Measurements from ENCODE around the gene SPEG.

Gene SPEG

DNA sequence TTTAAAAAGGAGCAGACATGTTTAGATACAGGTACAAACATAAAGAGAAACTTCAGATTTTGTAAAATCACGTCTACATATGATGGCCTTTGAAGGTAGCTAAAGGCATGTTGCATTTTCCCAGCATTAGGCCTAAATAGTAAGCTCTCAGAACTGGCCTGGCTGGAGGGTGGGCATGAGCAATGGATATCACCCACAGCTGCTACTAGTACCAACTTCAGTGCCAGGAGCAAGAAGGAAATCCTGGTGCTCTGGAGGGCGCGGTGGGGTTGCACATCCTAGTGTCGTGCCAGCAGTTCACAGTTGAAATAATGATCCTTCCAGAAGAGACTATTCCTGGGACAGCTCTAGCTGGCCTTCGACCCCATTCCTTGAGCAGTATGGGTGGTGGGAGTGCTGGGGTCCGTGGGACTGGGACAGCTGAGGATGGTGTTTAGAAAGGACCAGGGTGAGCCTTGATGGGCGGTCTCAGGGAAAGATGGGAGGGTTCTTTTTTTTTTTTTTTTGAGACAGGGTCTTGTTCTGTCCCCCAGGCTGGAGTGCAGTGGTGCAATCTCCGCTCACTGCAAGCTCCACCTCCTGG is 11.6 kb upstream of the SPEG start:
- Histone ChIP-seq H3K9me3 (ENCODE audit: control insufficient read depth in 5 of 5, low read length in 5 of 5) (no peaks in the 10 kb centered on the region), H3K27ac (ENCODE audit: low read depth, low read length) (no peak overlapping the region), H3K4me3 (ENCODE audit: low read depth in 1 of 5, low read length in 5 of 5) (no peak overlapping the region), H3K27me3 (ENCODE audit: control insufficient read depth in 5 of 5, insufficient read depth in 4 of 5, low read length in 5 of 5) (peaks cover 21 to 42% (median 27%) of the 10 kb centered on the region in 5 donors), H3K4me1 (ENCODE audit: control insufficient read depth in 5 of 5, insufficient read depth in 5 of 5, low read length in 5 of 5) (peaks cover 0 to 9% (median 3%) of the 10 kb centered on the region in 5 donors), H3K9ac (ENCODE audit: low read length in 5 of 5) (no peak overlapping the region), H3K36me3 (ENCODE audit: control insufficient read depth in 5 of 5, insufficient read depth in 5 of 5, low read length in 5 of 5) (no peaks in the 10 kb centered on the region)

DNA sequence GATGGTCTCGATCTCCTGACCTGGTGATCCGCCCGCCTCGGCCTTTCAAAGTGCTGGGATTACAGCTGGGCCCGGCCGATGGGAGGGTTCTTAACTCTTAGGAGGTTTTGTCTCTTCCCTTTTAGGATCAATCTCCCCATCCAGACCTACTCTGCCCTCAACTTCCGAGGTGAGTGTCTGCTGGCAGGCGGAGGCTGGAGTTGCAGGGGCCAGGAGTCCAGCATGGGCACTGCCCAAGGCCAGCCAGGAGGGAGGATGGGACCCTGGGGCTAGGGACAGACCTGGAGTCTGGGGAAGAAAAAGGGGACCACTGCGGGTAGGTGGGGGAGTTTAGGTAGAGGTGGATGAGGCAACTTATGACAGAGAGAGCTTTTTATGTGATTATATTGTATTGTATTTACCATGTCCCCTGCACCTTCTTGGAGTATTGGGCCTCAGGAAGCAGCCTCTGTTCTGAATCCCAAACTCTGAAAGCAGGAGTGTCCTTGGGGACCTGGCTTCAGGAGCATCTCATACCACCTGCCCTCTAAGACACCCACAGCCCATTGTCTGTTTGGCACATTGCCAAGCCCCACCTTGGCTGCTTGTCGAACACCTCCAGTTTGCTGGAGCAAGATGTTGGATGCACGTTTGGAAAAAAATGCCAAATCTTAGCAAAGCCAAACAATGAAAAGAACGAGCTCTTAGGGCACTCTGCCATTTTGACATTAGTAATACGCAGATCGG is 10.8 kb upstream of the SPEG start:
- H3K27me3 ChIP-seq (ENCODE audit: control insufficient read depth in 5 of 5, insufficient read depth in 4 of 5, low read length in 5 of 5): peaks cover 17 to 36% (median 24%) of the 10 kb centered on the region in 5 donors
- H3K9ac ChIP-seq (ENCODE audit: low read length in 5 of 5): no peak overlapping the region
- no peaks in the 10 kb centered on the region for H3K36me3 ChIP-seq (ENCODE audit: control insufficient read depth in 5 of 5, insufficient read depth in 5 of 5, low read length in 5 of 5)
- peaks cover 0 to 2% (median 0%) of the 10 kb centered on the region in 5 donors for H3K4me1 ChIP-seq (ENCODE audit: control insufficient read depth in 5 of 5, insufficient read depth in 5 of 5, low read length in 5 of 5)
- H3K9me3 ChIP-seq (ENCODE audit: control insufficient read depth in 5 of 5, low read length in 5 of 5): no peaks in the 10 kb centered on the region
- no peak overlapping the region for H3K27ac ChIP-seq (ENCODE audit: low read depth, low read length)
- no peak overlapping the region for H3K4me3 ChIP-seq (ENCODE audit: low read depth in 1 of 5, low read length in 5 of 5)

DNA sequence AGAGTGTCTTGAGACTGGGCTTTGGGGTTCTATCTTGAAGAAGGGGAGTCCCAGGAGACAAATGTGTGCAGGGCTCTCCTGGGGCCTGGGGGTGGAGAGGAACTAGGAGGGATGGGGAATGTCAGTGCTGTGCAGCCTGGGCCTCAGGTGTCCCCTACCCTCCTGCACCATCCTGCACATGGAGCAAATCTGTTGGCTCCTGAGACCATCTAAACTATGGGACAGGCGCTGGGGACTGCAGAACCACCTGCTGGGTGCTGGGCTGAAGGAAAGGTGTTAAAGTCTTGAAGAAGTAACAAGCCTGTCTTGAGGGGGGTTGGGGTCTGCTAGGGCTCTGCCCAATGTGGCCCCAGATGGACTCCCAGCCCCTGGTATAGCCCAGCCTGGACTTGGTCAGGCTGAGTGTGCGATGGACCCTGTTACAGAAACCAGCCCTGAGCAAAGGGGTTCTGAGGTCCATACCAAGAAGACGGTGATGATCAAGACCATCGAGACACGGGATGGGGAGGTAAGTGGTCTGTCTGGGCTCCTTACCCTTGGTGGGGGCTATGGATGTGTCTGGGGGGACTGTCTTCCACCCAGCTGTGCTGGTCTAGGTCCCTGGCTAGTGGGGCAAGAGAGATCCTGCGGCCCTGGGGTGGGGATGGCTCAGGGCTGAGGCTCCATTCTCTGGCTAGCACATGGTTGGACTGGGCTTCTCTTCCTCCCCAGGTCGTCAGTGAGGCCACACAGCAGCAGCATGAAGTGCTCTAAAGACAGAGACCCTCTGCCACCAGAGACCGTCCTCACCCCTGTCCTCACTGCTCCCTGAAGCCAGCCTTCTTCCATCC is 9.2 kb upstream of the SPEG start:
- no peak overlapping the region for H3K4me3 ChIP-seq (ENCODE audit: low read depth in 1 of 5, low read length in 5 of 5)
- H3K9ac ChIP-seq (ENCODE audit: low read length in 5 of 5): no peak overlapping the region
- H3K9me3 ChIP-seq (ENCODE audit: control insufficient read depth in 5 of 5, low read length in 5 of 5): no peaks in the 10 kb centered on the region
- H3K27me3 ChIP-seq (ENCODE audit: control insufficient read depth in 5 of 5, insufficient read depth in 4 of 5, low read length in 5 of 5): peaks cover 12 to 19% (median 16%) of the 10 kb centered on the region in 5 donors
- no peaks in the 10 kb centered on the region for H3K36me3 ChIP-seq (ENCODE audit: control insufficient read depth in 5 of 5, insufficient read depth in 5 of 5, low read length in 5 of 5)
- no peak overlapping the region for H3K27ac ChIP-seq (ENCODE audit: low read depth, low read length)
- no peaks in the 10 kb centered on the region for H3K4me1 ChIP-seq (ENCODE audit: control insufficient read depth in 5 of 5, insufficient read depth in 5 of 5, low read length in 5 of 5)

DNA sequence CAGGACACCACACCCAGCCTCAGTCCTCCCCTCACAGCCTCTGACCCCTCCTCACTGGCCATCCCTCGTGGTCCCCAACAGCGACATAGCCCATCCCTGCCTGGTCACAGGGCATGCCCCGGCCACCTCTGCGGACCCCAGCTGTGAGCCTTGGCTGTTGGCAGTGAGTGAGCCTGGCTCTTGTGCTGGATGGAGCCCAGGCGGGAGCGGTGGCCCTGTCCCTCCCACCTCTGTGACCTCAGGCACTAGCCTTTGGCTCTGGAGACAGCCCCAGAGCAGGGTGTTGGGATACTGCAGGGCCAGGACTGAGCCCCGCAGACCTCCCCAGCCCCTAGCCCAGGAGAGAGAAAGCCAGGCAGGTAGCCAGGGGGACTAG is 8.6 kb upstream of the SPEG start:
- Histone ChIP-seq H3K27me3 (ENCODE audit: control insufficient read depth in 5 of 5, insufficient read depth in 4 of 5, low read length in 5 of 5) (peaks cover 10 to 17% (median 12%) of the 10 kb centered on the region in 5 donors), H3K36me3 (ENCODE audit: control insufficient read depth in 5 of 5, insufficient read depth in 5 of 5, low read length in 5 of 5) (no peaks in the 10 kb centered on the region), H3K9me3 (ENCODE audit: control insufficient read depth in 5 of 5, low read length in 5 of 5) (no peaks in the 10 kb centered on the region), H3K9ac (ENCODE audit: low read length in 5 of 5) (no peak overlapping the region), H3K27ac (ENCODE audit: low read depth, low read length) (no peak overlapping the region), H3K4me3 (ENCODE audit: low read depth in 1 of 5, low read length in 5 of 5) (no peak overlapping the region), H3K4me1 (ENCODE audit: control insufficient read depth in 5 of 5, insufficient read depth in 5 of 5, low read length in 5 of 5) (no peaks in the 10 kb centered on the region)

DNA sequence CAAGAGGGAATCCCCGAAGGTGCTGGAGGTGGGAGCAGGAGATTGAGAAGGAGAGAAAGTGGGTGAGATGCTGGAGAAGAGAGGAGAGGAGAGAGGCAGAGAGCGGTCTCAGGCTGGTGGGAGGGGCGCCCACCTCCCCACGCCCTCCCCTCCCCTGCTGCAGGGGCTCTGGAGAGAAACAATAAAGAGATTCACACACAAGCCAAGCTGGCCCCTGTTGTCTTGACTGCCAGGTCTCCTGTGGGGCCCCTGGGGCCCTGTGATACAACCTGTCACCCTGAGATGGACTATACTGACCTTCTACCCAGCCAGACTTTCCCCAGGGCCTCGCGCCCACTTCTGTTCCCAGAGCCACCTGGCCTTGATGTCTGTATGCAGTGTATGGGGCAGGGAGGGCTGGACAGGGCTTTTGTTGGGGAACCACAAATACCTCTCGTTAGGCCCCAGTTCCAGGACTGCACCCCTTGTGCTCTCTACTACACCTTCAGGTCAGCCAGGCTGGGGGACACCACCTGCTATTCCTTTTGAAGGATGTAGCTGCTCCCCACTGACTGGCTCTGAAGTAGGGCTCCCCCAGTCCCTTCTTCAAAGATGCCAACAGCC is 8.0 kb upstream of the SPEG start:
- no peak overlapping the region for H3K4me3 ChIP-seq (ENCODE audit: low read depth in 1 of 5, low read length in 5 of 5)
- H3K27ac ChIP-seq (ENCODE audit: low read depth, low read length): no peak overlapping the region
- no peaks in the 10 kb centered on the region for H3K4me1 ChIP-seq (ENCODE audit: control insufficient read depth in 5 of 5, insufficient read depth in 5 of 5, low read length in 5 of 5)
- H3K9me3 ChIP-seq (ENCODE audit: control insufficient read depth in 5 of 5, low read length in 5 of 5): no peaks in the 10 kb centered on the region
- no peaks in the 10 kb centered on the region for H3K36me3 ChIP-seq (ENCODE audit: control insufficient read depth in 5 of 5, insufficient read depth in 5 of 5, low read length in 5 of 5)
- H3K27me3 ChIP-seq (ENCODE audit: control insufficient read depth in 5 of 5, insufficient read depth in 4 of 5, low read length in 5 of 5): peaks cover 10 to 17% (median 12%) of the 10 kb centered on the region in 5 donors
- H3K9ac ChIP-seq (ENCODE audit: low read length in 5 of 5): no peak overlapping the region

DNA sequence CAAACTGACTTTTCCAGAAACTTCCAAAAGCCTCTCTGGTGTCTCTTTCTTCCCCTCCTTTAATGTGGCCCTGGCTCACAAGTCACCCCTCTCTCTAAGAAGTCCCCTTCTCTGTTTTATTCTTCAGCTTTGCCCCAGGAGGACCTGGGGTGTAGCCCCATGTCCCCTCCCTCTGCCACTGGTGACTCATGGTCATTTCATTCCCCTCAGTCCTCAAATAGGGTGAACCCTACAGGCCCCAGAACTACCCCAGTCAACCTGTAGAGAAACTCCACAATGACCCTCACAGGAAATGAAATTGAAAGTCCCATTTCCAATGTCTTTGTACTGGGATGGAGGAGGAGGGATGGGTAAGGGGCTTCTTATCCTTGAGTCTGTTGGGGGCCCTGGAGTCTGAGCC is 6.2 kb upstream of the SPEG start:
- no peaks in the 10 kb centered on the region for H3K36me3 ChIP-seq (ENCODE audit: control insufficient read depth in 5 of 5, insufficient read depth in 5 of 5, low read length in 5 of 5)
- no peak overlapping the region for H3K9ac ChIP-seq (ENCODE audit: low read length in 5 of 5)
- no peaks in the 10 kb centered on the region for H3K4me1 ChIP-seq (ENCODE audit: control insufficient read depth in 5 of 5, insufficient read depth in 5 of 5, low read length in 5 of 5)
- H3K4me3 ChIP-seq (ENCODE audit: low read depth in 1 of 5, low read length in 5 of 5): no peak overlapping the region
- no peaks in the 10 kb centered on the region for H3K9me3 ChIP-seq (ENCODE audit: control insufficient read depth in 5 of 5, low read length in 5 of 5)
- H3K27me3 ChIP-seq (ENCODE audit: control insufficient read depth in 5 of 5, insufficient read depth in 4 of 5, low read length in 5 of 5): peaks cover 10 to 17% (median 12%) of the 10 kb centered on the region in 5 donors
- H3K27ac ChIP-seq (ENCODE audit: low read depth, low read length): no peak overlapping the region

DNA sequence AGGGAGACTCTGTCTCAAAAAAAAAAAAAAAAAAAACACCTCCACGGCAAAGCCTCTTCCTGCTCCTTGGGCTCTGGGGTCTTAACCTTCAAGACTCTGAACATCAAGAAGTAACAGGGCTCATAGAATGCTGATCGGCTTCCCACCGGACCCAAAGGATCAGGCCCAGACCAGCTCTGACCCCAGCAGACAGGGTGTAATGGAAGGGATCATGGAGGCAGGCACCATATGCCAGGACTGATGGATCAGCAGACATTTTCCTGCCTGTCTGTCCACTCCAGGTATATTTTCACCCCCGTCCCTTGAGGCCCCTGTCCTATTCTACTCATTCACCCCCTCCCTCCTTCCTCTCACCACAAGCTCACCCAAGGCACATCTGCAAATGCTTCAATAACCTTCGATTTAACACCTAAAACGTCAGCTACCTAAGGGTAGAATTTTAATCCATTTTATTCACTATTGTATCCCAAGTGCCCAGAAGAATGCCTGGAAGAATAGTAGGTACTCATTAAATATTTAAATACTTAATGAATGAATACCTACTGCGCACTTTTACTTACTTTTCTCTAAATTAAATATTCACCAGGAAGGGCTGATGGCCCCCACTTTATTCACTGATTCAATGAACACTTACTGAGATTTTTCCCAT is 4.6 kb upstream of the SPEG start:
- Histone ChIP-seq H3K27me3 (ENCODE audit: control insufficient read depth in 5 of 5, insufficient read depth in 4 of 5, low read length in 5 of 5) (peaks cover 12 to 26% (median 22%) of the 10 kb centered on the region in 5 donors), H3K36me3 (ENCODE audit: control insufficient read depth in 5 of 5, insufficient read depth in 5 of 5, low read length in 5 of 5) (no peaks in the 10 kb centered on the region), H3K4me3 (ENCODE audit: low read depth in 1 of 5, low read length in 5 of 5) (no peak overlapping the region), H3K27ac (ENCODE audit: low read depth, low read length) (no peak overlapping the region), H3K9me3 (ENCODE audit: control insufficient read depth in 5 of 5, low read length in 5 of 5) (no peaks in the 10 kb centered on the region), H3K9ac (ENCODE audit: low read length in 5 of 5) (no peak overlapping the region), H3K4me1 (ENCODE audit: control insufficient read depth in 5 of 5, insufficient read depth in 5 of 5, low read length in 5 of 5) (peaks cover 0 to 5% (median 3%) of the 10 kb centered on the region in 5 donors)

DNA sequence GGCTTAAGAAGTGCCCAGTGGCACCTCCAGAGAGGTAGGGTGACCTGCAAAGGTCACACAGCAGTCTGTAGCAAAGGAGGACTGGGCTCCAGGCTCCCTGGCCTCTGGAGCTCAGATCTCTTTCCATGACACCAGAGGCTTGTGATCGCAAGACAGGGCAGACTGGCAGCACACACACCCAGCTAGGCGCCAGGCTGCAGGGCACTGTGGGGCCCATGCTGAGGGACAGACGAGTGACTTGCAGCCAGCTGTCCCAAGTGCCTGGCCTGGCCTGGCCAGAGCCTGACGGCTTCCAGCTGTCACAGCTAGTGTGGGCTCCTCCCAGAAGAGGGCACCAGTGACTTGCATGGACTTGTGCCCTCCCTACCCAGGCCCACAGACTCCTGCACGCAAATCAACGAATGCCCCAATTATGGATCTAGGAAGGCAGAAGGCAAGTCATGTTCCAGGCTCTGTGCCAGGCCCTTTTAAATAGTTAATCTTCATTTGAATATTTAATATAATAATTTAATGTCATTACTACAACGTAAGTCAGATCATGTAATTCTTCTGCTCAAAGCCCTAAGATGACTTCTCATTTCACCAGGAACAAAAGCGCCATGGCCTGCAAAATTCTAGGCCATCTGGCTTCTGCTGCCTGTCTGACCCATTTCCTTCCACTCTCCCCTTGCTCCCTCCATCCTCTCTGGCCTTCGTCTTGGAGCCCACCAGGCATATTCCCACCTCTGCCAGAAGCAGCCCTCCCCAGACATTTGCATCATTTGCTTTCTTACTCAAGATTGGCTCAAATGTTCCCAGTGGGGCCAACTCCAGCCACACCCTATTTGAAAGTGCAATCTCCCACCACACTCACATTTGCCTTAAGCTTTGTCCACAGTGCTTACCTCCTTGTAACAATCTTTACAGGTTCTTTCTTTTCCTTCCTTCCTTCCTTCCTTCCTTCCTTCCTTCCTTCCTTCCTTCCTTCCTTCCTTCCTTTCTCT is 3.7 kb upstream of the SPEG start:
- Histone ChIP-seq H3K9me3 (ENCODE audit: control insufficient read depth in 5 of 5, low read length in 5 of 5) (no peaks in the 10 kb centered on the region), H3K4me1 (ENCODE audit: control insufficient read depth in 5 of 5, insufficient read depth in 5 of 5, low read length in 5 of 5) (peaks cover 0 to 8% (median 6%) of the 10 kb centered on the region in 5 donors), H3K27me3 (ENCODE audit: control insufficient read depth in 5 of 5, insufficient read depth in 4 of 5, low read length in 5 of 5) (peaks cover 12 to 27% (median 25%) of the 10 kb centered on the region in 5 donors), H3K9ac (ENCODE audit: low read length in 5 of 5) (no peak overlapping the region), H3K36me3 (ENCODE audit: control insufficient read depth in 5 of 5, insufficient read depth in 5 of 5, low read length in 5 of 5) (no peaks in the 10 kb centered on the region), H3K4me3 (ENCODE audit: low read depth in 1 of 5, low read length in 5 of 5) (no peak overlapping the region), H3K27ac (ENCODE audit: low read depth, low read length) (no peak overlapping the region)

All from subcutaneous abdominal adipose tissue (tissue), 5 donors.